GM21360 (cell line): ENCODE data around the gene FSHB.
A peak's percentile ranks its signal among the peaks of the same experiment; 100 is the strongest.
"Not testable (repeated sequence)": the region's sequence is repeated elsewhere in the genome, so short reads cannot be mapped to it uniquely, and the experiment has no call there.

Experiments used
- ATAC-seq: cut with Tn5 transposase; IDR thresholded peaks from one replicate; pipeline ENCODE4 v1.9.1; 2021; ENCODE audit warnings: mild to moderate bottlenecking, moderate library complexity; ENCODE audit not compliant: unreplicated experiment

FSHB gene

DNA sequence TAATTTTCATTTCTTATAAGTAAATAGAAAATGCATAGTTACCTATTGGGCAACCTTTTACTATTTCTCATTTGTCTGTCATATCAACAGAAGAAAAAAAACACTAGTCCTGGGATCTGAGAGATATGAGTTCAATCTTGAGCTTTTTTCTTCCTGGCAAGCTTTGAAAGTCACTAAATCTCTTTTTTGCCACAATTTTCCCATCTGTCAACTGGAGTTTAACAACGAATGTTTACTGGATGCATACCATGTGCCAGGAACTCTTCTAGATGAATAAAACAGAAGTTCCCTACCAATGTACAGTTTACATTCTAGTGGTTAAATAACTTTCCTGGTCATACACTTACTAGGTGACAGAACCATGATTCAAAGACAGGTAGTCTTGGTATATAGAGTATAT, 31.0 kb downstream of the FSHB start:
- no peak for ATAC-seq

DNA sequence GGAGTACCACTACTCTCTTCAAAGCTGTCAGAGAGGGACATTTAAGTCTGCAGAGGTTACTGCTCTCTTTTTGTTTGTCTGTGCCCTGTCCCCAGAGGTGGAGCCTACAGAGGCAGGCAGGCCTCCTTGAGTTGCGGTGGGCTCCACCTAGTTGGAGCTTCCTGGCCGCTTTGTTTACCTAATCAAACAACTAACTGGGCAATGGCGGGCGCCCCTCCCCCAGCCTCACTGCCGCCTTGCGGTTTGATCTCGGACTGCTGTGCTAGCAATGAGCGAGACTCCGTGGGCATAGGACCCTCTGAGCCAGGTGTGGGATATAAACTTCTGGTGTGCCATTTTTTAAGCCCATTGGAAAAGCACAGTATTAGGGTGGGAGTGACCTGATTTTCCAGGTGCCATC, 37.8 kb downstream of the FSHB start:
- ATAC-seq, result not testable (repeated sequence)

DNA sequence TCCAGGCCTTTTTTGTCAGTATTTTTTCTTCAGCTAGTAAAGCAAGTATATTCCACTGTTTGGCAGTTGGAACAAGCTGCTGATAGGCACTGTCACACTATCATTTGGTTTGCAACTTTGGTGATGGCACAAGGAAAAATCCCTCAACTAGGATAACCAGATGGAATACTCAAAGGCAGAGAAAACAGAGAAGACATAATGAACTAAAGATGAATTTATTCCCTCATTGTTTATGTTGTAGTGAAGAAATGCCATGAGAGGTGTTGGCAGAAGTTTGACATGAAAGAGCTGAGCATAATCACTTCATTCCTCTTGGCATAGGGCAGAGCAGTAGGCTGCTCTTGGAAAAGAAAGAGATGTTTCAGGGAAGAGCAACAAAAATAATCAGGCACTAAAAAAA, 39.9 kb downstream of the FSHB start:
- ATAC-seq, result no peak

DNA sequence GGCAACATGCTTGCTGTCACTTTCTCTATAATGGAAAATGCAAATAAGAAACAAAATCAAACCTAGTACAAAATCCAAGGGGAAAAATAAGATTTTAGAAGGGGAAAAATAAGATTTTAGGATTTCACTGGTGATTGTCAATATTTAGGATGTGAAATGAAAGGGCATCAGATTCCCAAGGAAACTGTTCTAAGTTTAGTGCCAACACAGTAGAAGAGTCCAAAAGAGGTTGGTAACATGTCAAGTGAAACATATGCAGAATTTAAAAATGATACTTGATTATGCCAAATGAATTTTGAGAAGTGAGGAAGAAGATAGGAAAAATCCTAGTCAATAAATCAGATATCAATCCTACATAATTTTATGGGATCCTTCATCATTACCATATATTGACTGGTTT, 46.4 kb downstream of the FSHB start:
- no peak for ATAC-seq

DNA sequence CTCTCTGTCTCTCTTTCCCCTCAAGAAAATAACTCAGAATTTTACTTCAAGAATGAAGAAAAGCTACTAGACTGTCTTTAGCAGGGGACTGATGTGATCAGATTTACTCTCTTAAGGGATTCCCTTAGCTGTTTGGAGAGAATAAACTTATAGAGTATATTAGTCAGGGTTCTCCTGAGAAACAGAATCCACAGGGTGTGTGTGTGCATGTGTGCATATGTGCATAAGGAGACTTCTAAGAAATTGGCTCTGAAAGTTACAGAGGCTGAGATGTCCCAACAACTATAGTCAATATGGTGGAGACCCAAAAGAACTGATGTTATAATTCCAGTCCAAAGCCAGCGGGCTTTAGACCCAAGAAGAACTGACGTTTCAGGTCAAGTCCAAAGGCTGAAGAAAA, 49.0 kb downstream of the FSHB start:
- ATAC-seq, result no peak

DNA sequence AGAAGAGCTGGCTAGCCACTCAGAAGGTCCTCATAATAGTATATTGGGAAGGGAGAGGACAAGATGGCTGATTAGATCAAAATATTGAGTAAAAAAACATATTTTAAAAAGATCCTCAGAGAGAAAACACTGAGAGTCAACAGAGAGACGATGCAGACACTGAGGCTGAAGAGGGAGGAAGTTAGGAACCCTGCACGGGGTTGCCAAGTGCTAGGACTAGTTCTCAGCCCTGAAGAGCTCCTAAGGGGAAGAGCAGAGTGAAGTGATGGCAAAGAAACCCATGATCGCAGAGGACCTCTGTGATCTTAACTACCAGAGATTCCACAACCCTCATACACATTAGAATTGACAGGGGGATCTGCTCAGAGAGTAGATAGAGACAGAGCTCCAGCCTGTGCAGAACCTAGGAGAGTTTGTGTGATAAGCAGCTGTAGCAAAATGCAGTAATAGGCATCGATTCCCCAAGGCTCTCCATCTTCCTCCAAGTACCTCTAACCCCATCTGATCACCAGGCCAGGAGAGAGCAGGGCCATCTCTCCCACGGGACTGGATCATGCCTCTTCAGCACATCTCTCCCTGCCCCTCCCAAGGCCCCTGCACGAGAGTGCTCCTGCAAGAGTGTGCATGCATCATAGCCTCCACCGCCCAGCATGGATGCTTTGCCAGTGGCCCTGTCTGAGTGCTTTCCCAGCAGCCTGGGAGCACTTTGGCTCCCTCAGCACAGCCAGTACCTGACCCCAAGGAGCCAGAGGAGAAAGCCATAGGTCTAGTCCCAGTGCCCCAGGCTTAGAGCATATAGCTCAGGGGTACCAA, 50.9 kb downstream of the FSHB start:
- peak; percentile 29 for ATAC-seq

DNA sequence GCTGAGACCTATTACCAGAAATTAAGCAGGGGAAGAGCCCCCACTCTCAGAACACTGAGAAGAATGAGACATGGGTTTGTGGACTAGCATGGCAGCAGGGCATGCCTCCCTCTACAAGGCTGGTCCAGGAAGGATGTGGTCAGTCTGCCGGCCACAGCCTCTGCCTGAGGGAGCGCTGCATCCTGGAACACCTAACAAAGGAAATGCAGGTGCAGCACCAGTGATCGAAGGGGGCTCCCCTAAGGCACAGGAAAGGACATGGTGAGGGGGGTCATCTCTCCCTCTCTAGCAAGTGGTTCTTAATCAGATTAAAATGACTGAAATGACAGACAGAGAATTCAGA, 51.4 kb downstream of the FSHB start:
- ATAC-seq, result peak; percentile 75
